Measurements from ENCODE around the gene LTO1. TPM values are rescaled to one million over a fixed set of nuclear protein-coding genes. Genes with fewer than 3 reads are reported as not detected.

The LTO1 gene
- total RNA-seq, 4 donors from 2014 or later = 4.1 to 30.7 (median 17.4) TPM

GRCh38 chr11:69669486-69669885, 5.7 kb downstream of the LTO1 start:
- Histone ChIP-seq H3K27ac (no peak overlapping the region), H3K27me3 (no peaks in the 10 kb centered on the region), H3K4me1 (peaks cover 0 to 9% of the 10 kb centered on the region in 2 donors), H3K9me3 (no peaks in the 10 kb centered on the region), H3K36me3 (no peaks in the 10 kb centered on the region), H3K4me3 (no peak overlapping the region)
- TF ChIP-seq POLR2A (IDR thresholded peaks at IDR 0.05) = no peak
- TF ChIP-seq, protein P1, sequence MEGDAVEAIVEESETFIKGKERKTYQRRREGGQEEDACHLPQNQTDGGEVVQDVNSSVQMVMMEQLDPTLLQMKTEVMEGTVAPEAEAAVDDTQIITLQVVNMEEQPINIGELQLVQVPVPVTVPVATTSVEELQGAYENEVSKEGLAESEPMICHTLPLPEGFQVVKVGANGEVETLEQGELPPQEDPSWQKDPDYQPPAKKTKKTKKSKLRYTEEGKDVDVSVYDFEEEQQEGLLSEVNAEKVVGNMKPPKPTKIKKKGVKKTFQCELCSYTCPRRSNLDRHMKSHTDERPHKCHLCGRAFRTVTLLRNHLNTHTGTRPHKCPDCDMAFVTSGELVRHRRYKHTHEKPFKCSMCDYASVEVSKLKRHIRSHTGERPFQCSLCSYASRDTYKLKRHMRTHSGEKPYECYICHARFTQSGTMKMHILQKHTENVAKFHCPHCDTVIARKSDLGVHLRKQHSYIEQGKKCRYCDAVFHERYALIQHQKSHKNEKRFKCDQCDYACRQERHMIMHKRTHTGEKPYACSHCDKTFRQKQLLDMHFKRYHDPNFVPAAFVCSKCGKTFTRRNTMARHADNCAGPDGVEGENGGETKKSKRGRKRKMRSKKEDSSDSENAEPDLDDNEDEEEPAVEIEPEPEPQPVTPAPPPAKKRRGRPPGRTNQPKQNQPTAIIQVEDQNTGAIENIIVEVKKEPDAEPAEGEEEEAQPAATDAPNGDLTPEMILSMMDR (IDR thresholded peaks at IDR 0.05) = no peak
- peak; percentile 11 to 13 for DNase-seq
- intact Hi-C loops (cut with DNase I; ENCODE audit: low total_unique reads) = loop anchor here (10.0 kb wide), 1 partner anchor 765 kb away; the partner anchor contains the start of genes IGHMBP2 and MRPL21

DNA sequence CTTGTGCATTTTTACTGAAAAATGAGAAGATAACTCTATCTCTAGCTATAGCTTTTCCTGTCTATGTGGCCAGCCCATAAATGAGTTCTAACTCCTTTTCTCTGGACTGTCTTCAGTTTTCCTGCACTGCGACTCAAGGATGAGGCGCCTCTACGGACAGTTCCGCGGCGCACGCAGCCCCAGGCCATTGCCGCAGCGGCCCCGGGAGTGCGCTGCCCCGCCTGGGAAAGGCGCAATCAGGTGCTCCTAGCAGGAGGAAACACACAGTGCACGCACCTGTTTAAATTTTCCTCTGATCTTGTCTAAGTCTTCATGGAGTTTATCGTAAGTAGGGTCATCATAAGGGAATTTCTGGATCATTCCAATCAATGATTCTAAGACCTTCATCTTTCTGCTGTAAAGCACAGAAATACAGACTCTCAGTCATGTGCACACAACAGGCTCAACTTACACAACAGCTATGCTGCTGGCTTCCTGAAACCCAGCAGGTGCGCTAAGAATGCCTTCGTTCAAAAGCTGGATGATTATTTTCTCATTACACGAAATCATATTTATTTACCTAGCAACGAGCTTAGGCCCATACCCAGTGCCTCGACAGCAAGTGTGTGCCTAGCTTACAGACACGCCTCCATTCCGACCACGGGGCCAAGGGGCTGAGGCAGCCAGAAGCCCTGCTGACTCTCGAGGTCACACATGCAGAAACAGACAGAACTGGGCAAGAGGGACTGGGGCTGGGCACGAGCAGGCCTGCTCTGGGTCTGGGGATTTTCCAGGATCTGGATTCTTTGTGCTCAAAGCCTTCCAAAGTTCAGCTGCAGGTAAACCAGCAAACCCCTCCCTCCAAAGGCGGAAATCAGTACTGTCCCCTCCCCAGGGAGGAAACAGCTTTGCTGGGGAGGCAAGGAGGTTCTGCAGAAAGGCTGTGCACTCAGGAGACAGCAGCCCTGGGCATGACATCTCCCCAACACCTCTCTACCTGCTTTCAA, 7.2 kb downstream of the LTO1 start:
- no peak for DNase-seq
- H3K4me1 ChIP-seq = no peaks in the 10 kb centered on the region
- no peak overlapping the region for H3K27ac ChIP-seq
- H3K27me3 ChIP-seq = no peaks in the 10 kb centered on the region
- H3K9me3 ChIP-seq = no peaks in the 10 kb centered on the region
- no peak overlapping the region for H3K4me3 ChIP-seq
- intact Hi-C loops (cut with DNase I; ENCODE audit: low total_unique reads) = loop anchor here (10.0 kb wide), 1 partner anchor 763 kb away; the partner anchor contains the start of genes IGHMBP2 and MRPL21
- no peak for TF ChIP-seq POLR2A (IDR thresholded peaks at IDR 0.05)
- TF ChIP-seq, protein P1 (IDR thresholded peaks at IDR 0.05) = no peak
- no peaks in the 10 kb centered on the region for H3K36me3 ChIP-seq

DNA sequence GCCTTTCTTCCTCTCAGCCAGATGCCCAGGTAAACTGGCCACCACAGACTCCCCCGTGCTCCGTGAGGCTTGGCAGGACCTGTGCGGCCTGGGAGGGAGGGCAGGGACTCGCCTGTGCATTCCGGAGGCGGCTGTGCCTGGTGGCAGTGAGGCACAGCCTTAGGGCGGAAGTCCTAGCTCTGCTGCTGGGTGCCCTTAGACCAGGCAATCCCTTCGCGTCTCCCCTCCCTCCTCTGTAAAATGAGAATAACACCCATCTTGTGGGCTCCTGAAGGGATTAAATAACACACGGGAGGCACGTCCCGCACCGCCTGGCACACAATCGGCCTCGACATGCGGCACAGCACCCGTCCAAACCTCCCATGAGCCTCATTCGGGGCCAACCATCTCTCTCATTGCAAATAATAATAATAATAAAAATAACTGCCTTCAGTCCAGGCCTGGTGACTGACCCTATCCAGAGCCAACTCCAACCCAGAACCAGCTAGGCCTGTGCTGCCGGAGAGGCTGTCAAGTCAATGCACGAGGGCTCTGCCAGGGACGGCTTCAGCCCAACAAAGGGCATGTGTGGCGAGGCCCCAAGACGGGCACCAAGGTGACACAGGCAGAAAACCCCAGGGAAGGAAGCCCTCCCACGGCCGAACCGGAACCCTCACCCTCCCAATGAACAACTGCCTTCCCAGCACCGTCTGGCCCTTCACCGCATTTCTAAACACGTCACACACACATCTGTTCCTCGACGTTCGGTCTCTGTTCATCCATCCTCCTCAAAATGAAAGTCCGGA, 8.2 kb downstream of the LTO1 start:
- H3K9me3 ChIP-seq = no peaks in the 10 kb centered on the region
- no peaks in the 10 kb centered on the region for H3K36me3 ChIP-seq
- no peaks in the 10 kb centered on the region for H3K4me1 ChIP-seq
- DNase-seq = peak; percentile 11 to 12
- H3K4me3 ChIP-seq = no peak overlapping the region
- TF ChIP-seq, protein P1 (IDR thresholded peaks at IDR 0.05) = no peak
- TF ChIP-seq POLR2A (IDR thresholded peaks at IDR 0.05) = no peak
- intact Hi-C loops (cut with DNase I; ENCODE audit: low total_unique reads) = loop anchor here (10.0 kb wide), 1 partner anchor 762 kb away; the partner anchor contains the start of genes IGHMBP2 and MRPL21
- no peaks in the 10 kb centered on the region for H3K27me3 ChIP-seq
- no peak overlapping the region for H3K27ac ChIP-seq

- Histone ChIP-seq H3K27ac (no peak overlapping the region), H3K36me3 (no peaks in the 10 kb centered on the region), H3K9me3 (no peaks in the 10 kb centered on the region), H3K4me1 (no peaks in the 10 kb centered on the region), H3K27me3 (no peaks in the 10 kb centered on the region), H3K4me3 (no peak overlapping the region)
- no peak for TF ChIP-seq POLR2A (IDR thresholded peaks at IDR 0.05)
- TF ChIP-seq, protein P1 (IDR thresholded peaks at IDR 0.05) = no peak
- DNase-seq = peak in 1 of 2 donors; percentile 12
- intact Hi-C loops (cut with DNase I; ENCODE audit: low total_unique reads) = loop anchor here (10.0 kb wide), 1 partner anchor 761 kb away; the partner anchor contains the start of genes IGHMBP2 and MRPL21
These were observed 8.9 kb downstream of the LTO1 start for GRCh38 chr11:69666261-69666660.

Data from uterus (tissue), 4 donors.